Measurements from ENCODE around the gene CCL26. TPM values are rescaled to one million over a fixed set of nuclear protein-coding genes. Genes with fewer than 3 reads are reported as not detected.
"Not testable (repeated sequence)": the region's sequence is repeated elsewhere in the genome, so short reads cannot be mapped to it uniquely, and the experiment has no call there.

CCL26 gene
- total RNA-seq, 1 donor from 2014 or later: not detected

DNA sequence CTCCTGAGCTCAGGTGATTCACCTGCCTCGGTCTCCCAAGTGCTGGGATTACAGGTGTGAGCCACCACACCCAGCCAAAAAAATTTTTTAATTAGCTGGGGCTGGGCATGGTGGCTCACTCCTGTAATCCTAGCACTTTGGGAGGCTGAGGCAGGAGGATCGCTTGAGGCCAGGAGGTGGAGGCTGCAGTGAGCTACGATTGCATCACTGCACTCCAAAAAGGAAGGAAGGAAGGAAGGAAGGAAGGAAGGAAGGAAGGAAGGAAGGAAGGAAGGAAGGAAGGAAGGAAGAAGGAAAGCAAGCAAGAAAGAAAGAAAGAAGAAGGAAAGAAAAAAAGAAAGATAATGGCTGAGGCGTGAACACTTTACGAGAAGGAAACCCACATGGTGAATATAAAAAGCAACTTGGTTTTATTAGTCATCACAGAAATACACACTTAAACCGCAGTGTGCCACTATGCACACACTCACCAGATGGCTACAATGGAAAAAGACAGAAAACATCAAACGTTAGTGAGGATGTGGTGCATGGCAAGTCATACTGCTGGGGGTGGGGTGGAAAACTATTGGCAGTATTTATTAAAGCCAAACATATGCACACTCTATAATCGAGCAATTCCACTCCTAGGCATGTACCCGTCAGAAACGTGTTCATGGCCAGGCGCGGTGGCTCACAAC lies 4.4 kb upstream of the CCL26 start:
- H3K27ac Mint-ChIP-seq: no peak overlapping the region
- H3K4me1 Mint-ChIP-seq: peaks cover 6% of the 10 kb centered on the region
- H3K4me3 Mint-ChIP-seq: no peak overlapping the region
- H3K27me3 Mint-ChIP-seq: peaks cover 10% of the 10 kb centered on the region
- no peaks in the 10 kb centered on the region for H3K9me3 Mint-ChIP-seq
- intact Hi-C loops (cut with micrococcal nuclease): no loop called here
- ChIA-PET CTCF (no interaction called here), POLR2A (no interaction called here)
- TF ChIP-seq, protein P1, sequence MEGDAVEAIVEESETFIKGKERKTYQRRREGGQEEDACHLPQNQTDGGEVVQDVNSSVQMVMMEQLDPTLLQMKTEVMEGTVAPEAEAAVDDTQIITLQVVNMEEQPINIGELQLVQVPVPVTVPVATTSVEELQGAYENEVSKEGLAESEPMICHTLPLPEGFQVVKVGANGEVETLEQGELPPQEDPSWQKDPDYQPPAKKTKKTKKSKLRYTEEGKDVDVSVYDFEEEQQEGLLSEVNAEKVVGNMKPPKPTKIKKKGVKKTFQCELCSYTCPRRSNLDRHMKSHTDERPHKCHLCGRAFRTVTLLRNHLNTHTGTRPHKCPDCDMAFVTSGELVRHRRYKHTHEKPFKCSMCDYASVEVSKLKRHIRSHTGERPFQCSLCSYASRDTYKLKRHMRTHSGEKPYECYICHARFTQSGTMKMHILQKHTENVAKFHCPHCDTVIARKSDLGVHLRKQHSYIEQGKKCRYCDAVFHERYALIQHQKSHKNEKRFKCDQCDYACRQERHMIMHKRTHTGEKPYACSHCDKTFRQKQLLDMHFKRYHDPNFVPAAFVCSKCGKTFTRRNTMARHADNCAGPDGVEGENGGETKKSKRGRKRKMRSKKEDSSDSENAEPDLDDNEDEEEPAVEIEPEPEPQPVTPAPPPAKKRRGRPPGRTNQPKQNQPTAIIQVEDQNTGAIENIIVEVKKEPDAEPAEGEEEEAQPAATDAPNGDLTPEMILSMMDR (IDR thresholded peaks at IDR 0.05): no peak
- DNase-seq (no peak), ATAC-seq (ENCODE audit: low read depth) (peak; percentile 61)
- no peaks in the 10 kb centered on the region for H3K36me3 Mint-ChIP-seq (ENCODE audit: low read depth)

DNA sequence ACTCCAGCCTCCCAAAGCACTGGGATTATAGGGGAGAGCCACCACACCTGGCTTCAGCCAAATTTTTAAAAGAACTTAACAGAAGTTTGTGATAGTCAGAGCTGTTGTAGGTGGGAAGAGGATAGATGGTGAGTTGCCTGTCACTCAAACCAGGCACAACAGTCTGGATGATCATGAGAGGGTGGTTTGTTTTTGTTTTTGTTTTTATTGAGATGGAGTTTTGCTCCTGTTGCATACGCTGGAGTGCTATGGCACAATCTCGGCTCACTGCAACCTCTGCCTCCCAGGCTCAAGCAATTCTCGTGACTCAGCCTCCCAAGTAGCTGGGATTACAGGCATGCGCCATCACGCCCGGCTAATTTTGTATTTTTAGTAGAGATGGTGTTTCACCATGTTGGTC lies 1.9 kb upstream of the CCL26 start:
- H3K27ac Mint-ChIP-seq; H3K36me3 Mint-ChIP-seq (ENCODE audit: low read depth); H3K4me1 Mint-ChIP-seq; DNase-seq; POLR2A ChIA-PET; intact Hi-C loops (cut with micrococcal nuclease); H3K9me3 Mint-ChIP-seq; CTCF ChIA-PET; ATAC-seq (ENCODE audit: low read depth); H3K27me3 Mint-ChIP-seq; H3K4me3 Mint-ChIP-seq: not testable (repeated sequence)

DNA sequence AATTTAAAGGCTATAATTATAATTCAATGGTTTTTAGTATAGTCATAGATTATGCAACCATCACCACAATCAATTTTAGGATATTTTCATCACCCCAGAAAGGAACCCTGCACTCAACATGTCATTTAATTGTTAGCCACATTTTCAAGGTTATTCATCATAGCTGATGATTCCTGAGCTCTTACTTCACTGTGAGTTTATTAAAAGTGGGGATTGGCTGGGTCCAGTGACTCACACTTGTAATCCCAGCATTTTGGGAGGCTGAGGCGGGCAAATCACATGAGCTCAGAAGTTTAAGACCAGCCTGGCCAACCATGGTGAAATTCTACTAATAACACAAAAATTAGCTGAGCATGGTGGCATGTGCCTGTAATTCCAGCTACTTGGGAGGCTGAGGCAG lies 787 bp downstream of the CCL26 start:
- DNase-seq (no peak), ATAC-seq (ENCODE audit: low read depth) (no peak)
- Mint-ChIP-seq H3K27me3 (no peaks in the 10 kb centered on the region), H3K9me3 (no peaks in the 10 kb centered on the region), H3K4me3 (no peak overlapping the region), H3K4me1 (peaks cover under 1% of the 10 kb centered on the region), H3K36me3 (ENCODE audit: low read depth) (no peaks in the 10 kb centered on the region), H3K27ac (no peak overlapping the region)
- TF ChIP-seq, protein P1 (IDR thresholded peaks at IDR 0.05): no peak
- ChIA-PET CTCF (interaction anchor here (1.2 kb wide), 1 partner anchor 9 kb away, joined by 6 read pairs; no protein-coding TSS in a partner anchor), POLR2A (no interaction called here)
- intact Hi-C loops (cut with micrococcal nuclease): no loop called here

DNA sequence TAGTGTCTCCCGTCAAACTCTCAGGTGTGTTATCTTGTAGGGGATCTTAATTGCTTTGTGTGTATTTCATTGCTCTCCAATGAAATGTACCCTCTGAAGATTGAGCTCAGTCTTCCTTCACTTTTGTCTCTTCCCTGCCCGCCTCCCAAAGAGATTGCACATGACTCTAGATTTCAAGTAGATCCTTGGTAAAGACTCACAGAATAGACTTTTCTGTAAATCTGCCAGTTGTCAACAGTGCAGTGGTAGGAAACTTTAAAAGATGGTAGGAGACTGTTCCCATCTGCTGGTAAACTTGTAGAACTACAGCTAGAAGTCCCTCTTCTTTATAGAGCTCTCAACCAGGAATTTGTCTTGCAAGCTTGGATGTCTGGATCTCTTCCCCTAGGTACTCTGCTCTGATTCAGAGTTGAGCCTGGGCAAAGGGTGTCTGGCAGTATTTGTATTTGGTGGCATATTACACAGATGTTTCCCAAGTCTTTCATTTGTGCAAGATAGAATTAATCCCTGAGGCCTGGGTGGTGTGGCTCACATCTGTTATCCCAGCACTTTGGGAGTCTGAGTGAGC lies 9.6 kb downstream of the CCL26 start:
- Mint-ChIP-seq H3K4me1 (peaks cover 5% of the 10 kb centered on the region), H3K27ac (no peak overlapping the region), H3K9me3 (no peaks in the 10 kb centered on the region), H3K27me3 (no peaks in the 10 kb centered on the region), H3K4me3 (no peak overlapping the region), H3K36me3 (ENCODE audit: low read depth) (no peaks in the 10 kb centered on the region)
- ATAC-seq (ENCODE audit: low read depth) (peak; percentile 90), DNase-seq (no peak)
- ChIA-PET POLR2A (interaction anchor here (1.0 kb wide), 1 partner anchor 22 kb away, joined by 3 read pairs; no protein-coding TSS in a partner anchor), CTCF (interaction anchor here (0.6 to 2.0 kb wide), 17 partner anchors 9 to 276 kb away, joined by 3 to 7 read pairs (median 4); partner anchors contain the start of gene CCL26)
- intact Hi-C loops (cut with micrococcal nuclease): loop anchor here (1.0 to 5.0 kb wide), 6 partner anchors 100 to 690 kb away; partner anchors contain the start of gene RCC1L
- TF ChIP-seq, protein P1 (IDR thresholded peaks at IDR 0.05): no peak

DNA sequence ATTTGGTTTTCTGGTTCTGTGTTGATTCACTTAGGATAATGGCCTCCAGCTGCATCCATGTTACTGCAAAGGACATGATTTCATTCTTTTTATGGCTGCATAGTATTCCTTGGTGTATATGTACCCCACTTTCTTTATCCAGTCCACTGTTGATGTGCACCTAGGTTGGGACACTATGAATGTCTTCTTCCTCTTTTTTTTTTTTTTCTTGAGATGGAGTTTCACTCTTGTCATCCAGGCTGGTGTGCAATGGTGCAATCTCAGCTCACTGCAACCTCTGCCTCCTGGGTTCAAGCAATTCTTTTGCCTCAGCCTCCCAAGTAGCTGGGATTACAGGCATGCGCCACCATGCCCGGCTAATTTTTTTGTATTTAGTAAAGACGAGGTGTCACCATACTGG lies 10.2 kb downstream of the CCL26 start:
- ATAC-seq (ENCODE audit: low read depth); H3K9me3 Mint-ChIP-seq; H3K27ac Mint-ChIP-seq; DNase-seq; H3K27me3 Mint-ChIP-seq; H3K4me1 Mint-ChIP-seq; H3K4me3 Mint-ChIP-seq; H3K36me3 Mint-ChIP-seq (ENCODE audit: low read depth): not testable (repeated sequence)
- POLR2A ChIA-PET: interaction anchor here (1.0 kb wide), 1 partner anchor 21 kb away, joined by 3 read pairs; no protein-coding TSS in a partner anchor
- intact Hi-C loops (cut with micrococcal nuclease): loop anchor here (1.0 to 5.0 kb wide), 6 partner anchors 99 to 690 kb away; partner anchors contain the start of gene RCC1L
- CTCF ChIA-PET: interaction anchor here (0.8 to 2.0 kb wide), 14 partner anchors 10 to 275 kb away, joined by 3 to 7 read pairs (median 4); partner anchors contain the start of gene CCL26

DNA sequence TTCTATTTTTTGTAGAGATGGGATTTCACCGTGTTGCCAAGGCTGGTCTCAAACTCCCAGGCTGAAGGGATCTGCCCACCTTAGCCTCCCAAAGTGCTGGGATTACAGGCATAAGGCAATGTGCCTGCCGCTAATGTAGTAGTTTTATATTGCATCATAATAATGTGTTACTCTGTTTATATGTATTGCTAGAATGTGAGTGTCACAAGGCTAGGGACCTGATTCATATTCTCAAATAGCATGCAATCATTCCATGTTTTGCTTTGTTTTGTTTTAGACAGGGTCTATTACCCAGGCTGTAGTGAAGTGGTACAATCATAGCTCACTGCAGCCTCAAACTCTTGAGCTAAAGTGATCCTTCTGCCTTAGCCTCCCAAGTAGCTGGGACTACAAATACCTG lies 13.5 kb downstream of the CCL26 start:
- Mint-ChIP-seq H3K27ac (no peak overlapping the region), H3K4me3 (no peak overlapping the region), H3K4me1 (peaks cover 5% of the 10 kb centered on the region), H3K36me3 (ENCODE audit: low read depth) (no peaks in the 10 kb centered on the region), H3K9me3 (no peaks in the 10 kb centered on the region), H3K27me3 (no peaks in the 10 kb centered on the region)
- TF ChIP-seq, protein P1 (IDR thresholded peaks at IDR 0.05): no peak
- no peak for ATAC-seq (ENCODE audit: low read depth)
- POLR2A ChIA-PET: no interaction called here
- CTCF ChIA-PET: no interaction called here
- no peak for DNase-seq
- intact Hi-C loops (cut with micrococcal nuclease): no loop called here
